Renal cortical epithelial cell (primary cell): ENCODE measurements around the gene ARF3. TPM values are rescaled to one million over a fixed set of nuclear protein-coding genes. Genes with fewer than 3 reads are reported as not detected.

Experiments
- DNase-seq: peaks from one replicate; pipeline ENCODE4 v3.0.0-alpha.2; 2011; ENCODE audit warnings: low read depth
- total RNA-seq: library from RNA; depleted of rRNA; stranded (reverse); fragments of >200 nt; gene quantifications from 2 replicates; pipeline ENCODE4 v1.2.3, GENCODE V29; 2014

The ARF3 gene
- total RNA-seq, 1 donor from 2014 or later, result 95.9 TPM

- no peak for DNase-seq
These were observed 24.5 kb upstream of the ARF3 start for GRCh38 chr12:48981757-48982157.

GRCh38 chr12:48980953-48981756, 23.9 kb upstream of the ARF3 start:
- no peak for DNase-seq

- DNase-seq, result no peak
These were observed 23.2 kb upstream of the ARF3 start for GRCh38 chr12:48980389-48980952.

GRCh38 chr12:48979602-48980388, 22.5 kb upstream of the ARF3 start:
- no peak for DNase-seq

- no peak for DNase-seq
These were observed 21.7 kb upstream of the ARF3 start for GRCh38 chr12:48978741-48979601.

- no peak for DNase-seq
These were observed 21.0 kb upstream of the ARF3 start, which contains the start of gene WNT1 for GRCh38 chr12:48978291-48978740. WNT1 (plus strand) TSS chr12:48978322; CDS start chr12:48978651, 329 bp downstream.

GRCh38 chr12:48977290-48978281, 20.3 kb upstream of the ARF3 start:
- DNase-seq, result no peak

- no peak for DNase-seq
These were observed 16.8 kb upstream of the ARF3 start for GRCh38 chr12:48973941-48974673.

- no peak for DNase-seq
These were observed 16.2 kb upstream of the ARF3 start for GRCh38 chr12:48973531-48973930.

GRCh38 chr12:48972952-48973483, 15.7 kb upstream of the ARF3 start:
- DNase-seq, result no peak

- no peak for DNase-seq
These were observed 15.1 kb upstream of the ARF3 start for GRCh38 chr12:48972213-48972951.

GRCh38 chr12:48970702-48971334, 13.5 kb upstream of the ARF3 start:
- no peak for DNase-seq

GRCh38 chr12:48969833-48970701, 12.8 kb upstream of the ARF3 start:
- no peak for DNase-seq

GRCh38 chr12:48969160-48969771, 12.0 kb upstream of the ARF3 start:
- no peak for DNase-seq

- DNase-seq, result no peak
These were observed 11.2 kb upstream of the ARF3 start for GRCh38 chr12:48968467-48968866.

GRCh38 chr12:48967991-48968390, 10.7 kb upstream of the ARF3 start:
- no peak for DNase-seq
